Neural progenitor cell (in vitro differentiated cells): ENCODE results near the gene PDILT.

Source experiments
- EZH2 ChIP-seq: fragments of 200-600 bp; sonication (generic); IDR thresholded peaks from 2 replicates; pipeline ENCODE4 v1.6.1; 2017; ENCODE audit warnings: antibody characterized with exemption, mild to moderate bottlenecking, moderate library complexity
- TF ChIP-seq, protein P1 (sequence below): fragments of 200-600 bp; sonication (generic); IDR thresholded peaks from 2 replicates; pipeline ENCODE4 v1.5.1; 2017; ENCODE audit warnings: antibody characterized with exemption, mild to moderate bottlenecking

DNA sequence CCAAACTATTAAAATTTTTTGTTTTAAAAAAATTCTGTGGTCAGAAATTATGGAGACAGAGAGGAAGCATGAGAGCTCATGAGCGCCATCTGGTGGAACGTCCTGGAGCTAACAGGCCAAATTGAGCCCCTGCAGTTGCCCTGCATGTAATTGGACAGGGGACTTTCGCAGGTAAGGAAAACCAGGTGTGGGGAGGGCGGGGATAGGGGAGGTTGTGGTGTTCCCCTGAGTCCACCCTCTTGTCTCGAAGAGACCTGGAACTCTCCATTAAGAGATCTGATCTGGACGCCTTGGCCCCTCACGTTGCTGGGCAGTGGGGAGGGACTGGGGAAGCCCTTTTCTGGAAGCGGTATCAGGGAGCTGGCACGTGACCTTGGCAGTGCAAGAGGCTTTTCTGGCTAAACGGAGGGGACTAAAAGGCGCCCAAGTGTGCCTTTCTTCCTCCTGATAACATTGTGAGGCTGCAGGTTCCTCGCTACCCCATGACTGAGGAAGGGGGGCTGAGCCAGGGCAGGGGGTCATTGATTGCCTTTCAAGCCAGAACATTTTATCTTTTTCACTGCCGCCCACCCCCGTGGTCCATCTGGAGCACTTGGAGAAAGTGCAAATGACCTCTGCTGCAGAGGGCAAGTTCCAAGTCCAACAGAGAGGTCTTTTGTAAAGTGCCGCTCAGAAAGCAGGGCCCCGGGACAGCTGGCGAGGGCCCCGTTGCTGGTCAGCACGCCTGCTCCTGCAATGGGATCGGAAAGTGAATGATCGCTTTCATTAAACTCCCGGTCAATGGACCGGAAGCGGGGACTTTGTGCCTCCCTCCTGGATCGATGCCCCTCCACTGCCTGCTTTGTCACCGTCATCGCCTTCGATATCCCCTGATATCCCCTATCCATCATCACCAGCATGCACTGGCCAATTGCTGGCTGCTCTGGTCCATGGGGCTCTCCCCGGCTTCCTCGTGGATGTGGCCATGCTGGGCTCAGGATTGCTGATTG lies 18.4 kb downstream of the PDILT start:
- TF ChIP-seq, protein P1, sequence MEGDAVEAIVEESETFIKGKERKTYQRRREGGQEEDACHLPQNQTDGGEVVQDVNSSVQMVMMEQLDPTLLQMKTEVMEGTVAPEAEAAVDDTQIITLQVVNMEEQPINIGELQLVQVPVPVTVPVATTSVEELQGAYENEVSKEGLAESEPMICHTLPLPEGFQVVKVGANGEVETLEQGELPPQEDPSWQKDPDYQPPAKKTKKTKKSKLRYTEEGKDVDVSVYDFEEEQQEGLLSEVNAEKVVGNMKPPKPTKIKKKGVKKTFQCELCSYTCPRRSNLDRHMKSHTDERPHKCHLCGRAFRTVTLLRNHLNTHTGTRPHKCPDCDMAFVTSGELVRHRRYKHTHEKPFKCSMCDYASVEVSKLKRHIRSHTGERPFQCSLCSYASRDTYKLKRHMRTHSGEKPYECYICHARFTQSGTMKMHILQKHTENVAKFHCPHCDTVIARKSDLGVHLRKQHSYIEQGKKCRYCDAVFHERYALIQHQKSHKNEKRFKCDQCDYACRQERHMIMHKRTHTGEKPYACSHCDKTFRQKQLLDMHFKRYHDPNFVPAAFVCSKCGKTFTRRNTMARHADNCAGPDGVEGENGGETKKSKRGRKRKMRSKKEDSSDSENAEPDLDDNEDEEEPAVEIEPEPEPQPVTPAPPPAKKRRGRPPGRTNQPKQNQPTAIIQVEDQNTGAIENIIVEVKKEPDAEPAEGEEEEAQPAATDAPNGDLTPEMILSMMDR, result peak; percentile 88
- no peak for TF ChIP-seq EZH2
